Activated CD4-positive, alpha-beta T cell treated with anti-CD3 and anti-CD28 coated beads for 4 hours (primary cell): ENCODE data around the gene CDKN2A.

Experiments used
- DNase-seq, 2 donors: peaks; one replicate each; pipeline ENCODE4 v3.0.0-alpha.2; 2020

CDKN2A gene

DNA sequence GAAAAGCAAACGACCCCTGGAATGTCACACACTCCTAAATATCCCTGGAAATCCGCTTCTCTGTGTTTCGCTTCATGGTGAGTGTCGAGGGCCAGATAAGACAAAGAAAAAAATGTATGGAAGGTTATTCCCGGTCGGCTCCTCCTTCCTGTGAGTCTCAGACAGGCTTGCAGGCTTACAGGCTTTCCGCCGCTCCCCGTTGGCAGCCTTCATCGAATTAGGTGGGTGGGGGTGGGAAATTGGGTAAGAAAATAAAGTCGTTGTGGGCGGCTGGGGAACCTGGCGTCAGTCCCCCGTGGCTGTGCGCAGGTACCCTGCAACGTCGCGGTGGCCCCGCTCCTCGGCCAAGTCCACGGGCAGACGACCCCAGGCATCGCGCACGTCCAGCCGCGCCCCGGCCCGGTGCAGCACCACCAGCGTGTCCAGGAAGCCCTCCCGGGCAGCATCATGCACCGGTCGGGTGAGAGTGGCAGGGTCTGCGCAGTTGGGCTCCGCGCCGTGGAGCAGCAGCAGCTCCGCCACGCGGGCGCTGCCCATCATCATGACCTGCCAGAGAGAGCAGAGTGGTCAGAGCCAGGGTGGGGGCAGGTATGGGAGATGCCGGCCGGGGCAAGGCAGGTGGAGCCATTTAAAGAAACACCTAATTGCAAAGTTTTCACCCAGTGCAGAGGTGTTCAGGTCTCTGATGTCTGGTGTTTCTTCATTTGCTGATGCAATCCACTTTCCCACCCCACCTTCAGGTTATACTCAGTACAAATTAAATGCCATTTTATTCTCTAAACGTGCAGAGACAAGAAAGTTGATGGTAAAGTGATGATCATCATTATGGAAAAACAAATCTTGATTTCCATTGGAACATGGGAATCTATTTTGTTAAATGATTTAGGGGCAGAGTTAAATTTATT, 11.8 kb upstream of the CDKN2A start:
- no peak for DNase-seq

GRCh38 chr9:22005021-22005701, 11.0 kb upstream of the CDKN2A start:
- peak; percentile 12 to 17 for DNase-seq

- DNase-seq = no peak
These were observed 7.8 kb upstream of the CDKN2A start for GRCh38 chr9:22002038-22002437.

DNA sequence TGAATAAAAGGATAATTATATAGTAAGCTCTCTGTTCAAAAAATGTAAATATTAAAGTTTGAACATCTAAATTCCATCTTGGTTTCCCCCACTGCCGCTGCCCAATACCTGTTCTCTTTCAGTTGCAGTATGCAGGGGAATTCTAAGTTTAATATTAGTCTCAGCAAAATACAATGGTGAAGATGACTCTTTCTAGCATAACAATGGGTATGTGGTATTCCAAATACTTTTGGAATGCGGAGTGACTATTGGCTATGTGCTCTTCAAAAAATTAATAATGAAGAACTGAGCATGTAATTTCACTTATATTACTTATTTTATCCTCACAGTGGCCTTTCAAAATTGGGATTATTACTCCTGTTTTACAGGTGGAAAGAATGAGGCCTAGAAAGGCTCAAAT, 3.8 kb upstream of the CDKN2A start:
- no peak for DNase-seq

- DNase-seq = no peak
These were observed 3.3 kb upstream of the CDKN2A start for GRCh38 chr9:21997480-21997879.

- no peak for DNase-seq
These were observed 2.7 kb upstream of the CDKN2A start for GRCh38 chr9:21996858-21997257.

DNA sequence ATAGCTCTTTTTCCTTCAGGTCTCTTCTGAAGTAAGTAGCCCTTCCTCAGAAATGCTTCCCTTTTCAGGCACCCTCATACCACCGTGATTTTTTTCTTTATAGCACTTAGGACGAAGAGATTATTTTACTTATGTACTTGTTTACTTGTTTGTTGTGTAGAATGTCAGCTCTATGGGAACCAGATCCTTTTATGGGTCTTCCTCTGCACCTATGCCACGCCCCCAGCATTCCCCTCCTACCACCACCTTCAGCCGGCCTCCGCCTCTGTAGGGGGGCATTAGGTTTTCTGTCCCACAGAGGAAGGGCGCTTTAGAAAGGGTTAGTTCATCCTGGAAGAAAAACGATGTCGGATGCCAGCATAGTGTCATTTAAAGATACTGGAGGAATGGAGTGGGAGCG, 2.2 kb upstream of the CDKN2A start:
- DNase-seq = no peak

DNA sequence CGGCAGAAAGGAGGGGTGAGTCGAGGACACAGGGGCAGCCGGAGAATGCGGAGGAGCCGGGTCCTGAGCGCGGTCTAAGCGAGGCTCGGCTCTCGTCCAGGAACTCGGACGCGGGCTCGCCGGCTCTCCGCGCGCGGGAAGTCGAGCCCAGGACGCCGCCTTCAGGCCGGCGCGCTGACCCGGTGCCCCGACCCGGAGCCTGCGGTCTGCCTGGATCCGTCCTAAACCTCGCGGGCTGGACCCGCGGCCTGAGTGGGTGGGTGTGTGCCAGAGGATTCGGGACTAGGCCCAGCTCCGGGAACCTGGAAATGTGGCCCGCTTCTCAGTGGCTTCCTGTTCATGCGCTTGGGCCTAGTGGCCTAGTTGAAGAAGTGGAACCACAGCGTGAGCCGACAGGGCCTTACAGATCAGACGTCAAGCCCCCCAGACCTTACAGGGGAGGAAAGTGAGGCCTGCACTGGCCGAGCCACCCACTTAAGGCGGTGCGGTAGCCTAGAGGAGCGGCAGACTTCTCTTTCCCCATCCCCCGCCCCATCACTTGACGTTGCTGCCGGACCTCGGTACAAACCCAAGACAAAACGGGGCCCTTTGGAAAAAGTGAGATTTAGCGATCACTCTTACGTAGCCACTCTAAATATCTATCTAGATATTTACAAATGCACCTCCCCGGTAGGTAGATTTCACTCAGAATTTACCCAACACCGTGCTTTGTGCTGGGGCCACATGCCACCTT, 1.6 kb upstream of the CDKN2A start:
- DNase-seq = no peak

DNA sequence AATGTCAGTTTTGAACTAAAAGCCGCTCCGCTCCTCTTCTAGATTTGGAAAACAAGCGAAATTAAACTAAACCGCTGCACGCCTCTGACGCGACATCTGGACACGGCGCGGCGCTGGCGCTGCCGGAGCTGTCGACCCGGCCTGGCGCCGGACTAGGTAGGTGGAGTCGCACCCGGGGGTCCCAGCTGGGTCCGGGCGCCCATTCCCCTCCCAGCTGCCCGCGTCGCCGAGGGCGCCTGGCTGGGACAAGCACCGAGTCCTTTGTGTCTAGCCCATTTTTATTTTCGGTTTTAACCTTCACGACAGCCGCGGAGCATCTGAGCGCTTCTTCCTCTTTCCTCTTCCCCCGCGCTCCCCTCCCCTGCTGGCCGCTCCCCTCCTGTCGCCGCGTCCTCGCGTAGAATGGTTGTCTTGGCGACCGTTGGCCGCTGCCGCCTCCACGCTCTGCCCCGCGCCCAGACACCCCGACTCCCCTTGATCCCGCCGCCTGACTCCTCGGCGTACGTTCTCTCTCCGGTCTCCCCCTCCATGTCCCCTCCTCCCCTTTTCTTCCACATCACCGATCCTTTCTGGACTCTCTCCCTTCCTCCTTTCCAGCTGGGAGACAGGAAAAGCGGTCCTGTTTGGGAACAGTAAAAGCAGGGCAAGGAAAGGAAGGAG, 944 bp upstream of the CDKN2A start:
- peak; percentile 62 to 76 for DNase-seq

GRCh38 chr9:21994556-21995005, 389 bp upstream of the CDKN2A start, which contains the start of gene CDKN2B-AS1:
Gene CDKN2B-AS1, plus strand, starts transcription at chr9:21994791.
- DNase-seq = peak in 1 of 2 donors; percentile 49

GRCh38 chr9:21993007-21993406, 1.2 kb downstream of the CDKN2A start:
- no peak for DNase-seq

DNA sequence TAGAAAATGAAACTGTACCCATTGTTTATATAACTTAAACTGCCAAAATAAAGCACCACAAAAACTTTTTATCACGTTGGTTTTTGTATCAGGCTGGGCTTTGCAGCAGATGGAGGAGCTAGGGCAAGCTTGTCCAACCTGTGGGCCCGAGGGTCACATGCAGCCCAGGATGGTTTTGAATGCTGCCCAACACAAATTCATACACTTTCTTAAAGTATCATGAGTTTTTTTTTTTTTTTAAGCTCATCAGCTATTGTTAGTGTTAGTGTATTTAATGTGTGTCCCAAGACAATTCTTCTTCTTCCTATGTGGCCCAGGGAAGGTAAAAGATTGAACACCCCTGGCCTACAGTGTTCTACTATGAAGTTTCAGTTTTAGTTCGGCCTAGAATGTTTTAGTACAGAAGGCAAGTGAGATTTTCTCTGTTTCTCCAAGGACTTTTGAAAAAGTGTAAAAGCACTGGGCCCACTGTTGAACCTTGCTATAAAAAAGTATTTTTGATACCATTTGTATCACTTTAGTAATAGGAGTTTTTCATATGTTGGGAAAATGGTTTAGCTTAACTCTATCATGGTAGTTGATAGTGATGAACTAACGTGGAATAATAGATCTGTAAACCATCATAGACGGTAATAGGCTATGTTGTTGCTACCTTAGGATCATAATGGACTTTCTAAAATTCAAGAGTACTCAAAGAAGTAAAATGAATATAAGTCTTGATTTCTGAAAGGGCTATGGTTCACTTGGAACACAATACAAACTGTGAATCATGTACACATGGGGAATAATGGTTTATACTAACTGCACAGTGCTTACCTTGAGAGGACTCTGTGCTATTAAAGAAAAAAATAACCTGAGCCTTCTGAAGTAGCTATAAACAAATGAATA, 2.9 kb downstream of the CDKN2A start:
- no peak for DNase-seq

DNA sequence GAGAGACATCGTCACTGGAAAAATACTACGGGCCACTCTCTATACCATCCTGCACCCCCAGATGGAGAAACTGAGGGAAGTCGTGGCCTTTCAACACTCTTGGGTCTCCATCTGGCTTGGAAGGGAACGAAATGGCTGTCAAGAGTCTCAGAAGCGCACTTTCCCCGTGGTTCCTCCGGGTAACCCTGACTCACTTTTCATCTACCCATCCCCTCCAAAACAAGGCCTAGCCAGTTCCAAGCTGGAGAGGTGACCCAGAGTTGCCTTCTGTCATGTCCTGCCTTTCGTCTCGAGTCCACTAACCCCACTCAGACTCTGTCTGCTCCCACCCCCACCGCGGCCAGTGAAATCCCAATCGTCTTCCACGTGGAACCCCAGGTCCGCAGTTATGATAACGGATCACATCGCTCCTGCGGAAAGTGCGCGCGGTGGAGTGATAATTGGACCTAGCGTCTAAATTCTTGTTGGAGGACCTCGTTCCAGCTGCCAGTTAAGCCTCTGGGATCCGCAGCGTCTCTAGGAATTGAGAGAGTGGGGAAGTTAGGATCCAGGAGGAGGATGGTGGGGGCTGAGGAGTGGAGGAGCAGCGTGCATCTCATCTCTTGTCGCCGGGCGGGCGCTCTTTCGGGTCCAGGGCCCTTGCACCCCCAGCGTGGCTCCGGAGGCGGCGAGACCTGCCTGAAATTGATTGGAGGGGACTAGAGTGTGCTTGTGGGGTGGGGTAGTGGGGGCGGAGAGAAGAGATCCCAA, 4.6 kb downstream of the CDKN2A start:
- DNase-seq = no peak

DNA sequence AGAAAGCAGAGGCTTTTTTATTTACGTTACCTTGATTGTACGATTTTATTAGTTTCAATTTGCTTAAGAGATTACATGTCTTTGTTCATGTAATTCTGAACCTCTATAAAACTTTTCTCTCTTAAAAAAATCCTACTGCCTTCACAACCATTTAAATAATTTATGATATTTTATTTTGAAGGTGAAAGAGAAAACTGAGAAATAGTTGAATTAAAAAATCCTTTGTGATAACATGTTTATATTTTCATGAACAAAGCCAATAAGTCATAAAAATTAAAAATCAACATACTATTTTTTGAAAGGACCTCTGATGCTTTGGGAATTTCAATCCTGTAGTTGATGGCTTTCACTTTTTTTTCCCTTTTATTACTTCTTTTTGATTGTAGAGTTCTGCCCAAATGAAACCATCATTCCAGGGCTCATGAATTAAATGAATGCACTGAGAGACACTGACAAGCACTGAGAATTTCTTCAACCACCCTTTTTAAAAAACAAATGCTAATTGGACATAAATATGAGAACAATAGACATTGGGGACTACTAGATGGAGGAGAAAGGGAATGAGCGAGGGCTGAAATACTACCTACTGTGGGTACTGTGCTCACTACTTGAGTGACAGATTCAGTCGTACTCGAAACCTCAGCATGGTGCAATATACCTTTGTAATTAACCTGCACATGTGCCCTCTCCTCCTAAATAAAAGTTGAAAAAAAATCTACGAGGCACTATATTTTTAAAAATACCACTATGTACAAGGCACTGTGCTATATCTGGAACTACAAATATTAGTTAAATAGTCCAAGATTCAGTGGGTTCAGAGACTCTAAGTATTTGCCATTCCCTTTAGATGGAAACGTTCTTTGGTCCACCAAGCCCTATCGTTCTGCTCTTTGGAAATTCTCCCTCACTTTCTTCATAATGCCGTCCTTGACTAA, 5.9 kb downstream of the CDKN2A start:
- no peak for DNase-seq

DNA sequence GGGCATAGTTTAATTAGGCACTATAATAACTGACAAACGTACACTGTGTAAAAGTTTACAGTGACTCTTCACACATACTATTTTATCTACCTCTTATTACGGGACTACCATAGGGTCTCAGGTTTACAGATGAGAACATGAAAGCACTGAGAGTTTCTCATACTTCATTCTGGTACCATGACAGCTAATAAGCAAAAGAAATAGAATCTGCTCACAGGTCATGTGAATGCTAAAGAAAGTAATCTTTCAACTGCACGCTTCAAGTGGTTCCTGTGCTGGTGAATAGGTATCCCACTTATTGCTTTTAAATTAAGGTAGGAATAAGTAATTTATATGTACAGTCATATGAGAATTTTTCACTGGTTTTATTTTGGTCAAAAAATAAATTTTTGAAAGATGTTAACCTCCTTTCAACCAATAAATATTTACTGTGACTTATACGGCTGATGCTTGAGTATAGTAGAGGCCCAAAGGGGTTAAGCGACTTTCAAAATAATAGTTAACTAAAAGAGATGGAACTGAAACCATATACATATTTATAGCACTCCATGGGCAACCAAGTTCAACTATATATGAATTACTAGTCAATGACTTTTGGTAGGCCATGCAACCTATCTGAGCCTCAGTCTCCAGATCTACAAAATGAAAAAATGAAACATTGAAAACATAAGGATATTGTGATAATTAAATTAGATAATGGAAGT, 8.1 kb downstream of the CDKN2A start:
- DNase-seq = no peak

- no peak for DNase-seq
These were observed 10.1 kb downstream of the CDKN2A start for GRCh38 chr9:21984101-21984500.

GRCh38 chr9:21983561-21983935, 10.6 kb downstream of the CDKN2A start:
- no peak for DNase-seq

GRCh38 chr9:21982861-21983560, 11.2 kb downstream of the CDKN2A start:
- DNase-seq = no peak

- no peak for DNase-seq
These were observed 11.8 kb downstream of the CDKN2A start for GRCh38 chr9:21982391-21982790.
